Fibroblast of lung (primary cell): Measurements from ENCODE around the gene DOK6. TPM values are rescaled to one million over a fixed set of nuclear protein-coding genes. Genes with fewer than 3 reads are reported as not detected.

Experiments
- DNase-seq, 2 donors: peaks; one replicate each; pipeline versions ENCODE4 v3.0.0 to v3.0.0-alpha.2; 2010; ENCODE audit warnings: low read depth in 2 of 2
- H2AFZ ChIP-seq: 2 replicates; pipeline ENCODE4 v1.5.1; 2012; ENCODE audit warnings: low read length, control low read depth, inconsistent platforms
- H3K27ac ChIP-seq: 2 replicates; pipeline ENCODE4 v1.5.1; 2011; ENCODE audit warnings: low read length, control low read depth; ENCODE audit not compliant: insufficient read depth
- H3K27me3 ChIP-seq: 2 replicates; pipeline ENCODE4 v1.5.1; 2011; ENCODE audit warnings: mild to moderate bottlenecking, low read length; ENCODE audit not compliant: control insufficient read depth, insufficient read depth
- H3K36me3 ChIP-seq: 2 replicates; pipeline ENCODE4 v1.5.1; 2011; ENCODE audit warnings: low read length; ENCODE audit not compliant: control insufficient read depth, insufficient read depth
- H3K4me1 ChIP-seq: 2 replicates; pipeline ENCODE4 v1.5.1; 2011; ENCODE audit warnings: low read length; ENCODE audit not compliant: control insufficient read depth, insufficient read depth; ENCODE audit errors: extremely low read depth
- H3K4me2 ChIP-seq: 2 replicates; pipeline ENCODE4 v1.5.1; 2011; ENCODE audit warnings: low read length, control low read depth; ENCODE audit not compliant: insufficient read depth; ENCODE audit errors: extremely low read depth
- H3K4me3 ChIP-seq, 4 experiments: fragments of 200-600 bp in 1 of 4; sonication (generic) in 1 of 4; replicated peaks in 1 of 4; 2 replicates each; pipeline ENCODE4 v1.5.1; 2011 to 2016; ENCODE audit warnings: low read length in 4 of 4, low read depth in 3 of 4, mild to moderate bottlenecking in 3 of 4, control low read depth in 2 of 4, inconsistent platforms in 1 of 4, mixed read lengths in 1 of 4; ENCODE audit not compliant: insufficient read depth in 1 of 4; ENCODE audit errors: control extremely low read depth in 1 of 4
- H3K79me2 ChIP-seq: 2 replicates; pipeline ENCODE4 v1.5.1; 2012; ENCODE audit warnings: mild to moderate bottlenecking, low read length, inconsistent platforms; ENCODE audit not compliant: control insufficient read depth, insufficient read depth
- H3K9ac ChIP-seq: 2 replicates; pipeline ENCODE4 v1.5.1; 2011; ENCODE audit warnings: mild to moderate bottlenecking, low read length, control low read depth; ENCODE audit not compliant: insufficient read depth
- H3K9me3 ChIP-seq: 2 replicates; pipeline ENCODE4 v1.5.1; 2012; ENCODE audit warnings: low read depth, low read length; ENCODE audit not compliant: control insufficient read depth, insufficient read depth
- H4K20me1 ChIP-seq: 2 replicates; pipeline ENCODE4 v1.5.1; 2011; ENCODE audit warnings: low read length; ENCODE audit not compliant: control insufficient read depth, insufficient read depth; ENCODE audit errors: extremely low read depth
- CTCF ChIP-seq, 2 donors: IDR thresholded peaks in 1 of 2; conservative IDR thresholded peaks in 1 of 2; 1 replicate in 1 of 2; 2 replicates in 1 of 2; pipeline ENCODE4 v1.5.1; 2011 to 2012; ENCODE audit warnings: low read length in 2 of 2, control low read depth in 1 of 2, inconsistent platforms in 1 of 2, low read depth in 1 of 2, mild to moderate bottlenecking in 1 of 2
- EZH2 ChIP-seq: IDR thresholded peaks from 2 replicates; pipeline ENCODE4 v1.5.1; 2012; ENCODE audit warnings: low read length, control low read depth, mild to moderate bottlenecking; ENCODE audit errors: missing control alignments
- polyA plus RNA-seq, 2 donors: library from polyadenylated mRNA; depleted of rRNA in 1 of 2; stranded (reverse) in 1 of 2; unstranded in 1 of 2; fragments of >200 nt; gene quantifications; 2 replicates each; pipeline ENCODE4 v1.2.1, GENCODE V29; 2011 to 2012; ENCODE audit warnings: missing spikeins in 1 of 2
- total RNA-seq: library from RNA; depleted of rRNA; stranded (reverse); fragments of >200 nt; gene quantifications from 2 replicates; pipeline ENCODE4 v1.2.1, GENCODE V29; 2014

Gene DOK6
- total and polyA plus RNA-seq, 2 donors (not counting 1 experiment from before 2014, with no cell fraction given): 4.0 to 7.8 TPM

DNA sequence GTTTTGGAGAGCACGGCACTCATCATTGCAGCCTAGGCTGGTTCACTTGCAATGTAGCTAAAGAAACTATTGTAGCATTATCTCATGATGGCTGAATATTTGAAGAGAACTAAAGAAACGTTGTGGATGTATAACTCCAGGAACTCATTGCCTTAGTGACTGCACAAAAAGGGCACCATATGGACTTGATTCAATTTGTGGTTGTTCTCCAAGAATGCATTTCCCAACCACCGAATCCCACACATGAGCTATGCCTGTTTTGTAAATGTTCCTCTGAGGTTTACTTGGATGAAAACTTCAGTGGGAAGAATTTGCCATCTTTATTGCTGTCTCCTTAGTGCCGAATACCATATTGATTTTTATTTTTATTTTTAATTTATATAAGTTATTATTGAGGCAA, 43.5 kb downstream of the DOK6 start:
- TF ChIP-seq CTCF (conservative IDR thresholded peaks at IDR 0.05 in 1 of 2, IDR thresholded peaks at IDR 0.05 in 1 of 2; ENCODE audit: low read depth in 1 of 2, low read length in 2 of 2) (no peak), EZH2 (no peak)
- Histone ChIP-seq H3K4me1 (no peaks in the 10 kb centered on the region), H2AFZ (no peak overlapping the region), H3K79me2 (no peaks in the 10 kb centered on the region), H4K20me1 (no peaks in the 10 kb centered on the region), H3K36me3 (no peaks in the 10 kb centered on the region), H3K4me2 (no peak overlapping the region), H3K9me3 (no peaks in the 10 kb centered on the region), H3K9ac (no peak overlapping the region), H3K27me3 (no peaks in the 10 kb centered on the region), H3K27ac (no peak overlapping the region), H3K4me3 (no peak overlapping the region)
- peak; percentile 4 to 30 for DNase-seq

DNA sequence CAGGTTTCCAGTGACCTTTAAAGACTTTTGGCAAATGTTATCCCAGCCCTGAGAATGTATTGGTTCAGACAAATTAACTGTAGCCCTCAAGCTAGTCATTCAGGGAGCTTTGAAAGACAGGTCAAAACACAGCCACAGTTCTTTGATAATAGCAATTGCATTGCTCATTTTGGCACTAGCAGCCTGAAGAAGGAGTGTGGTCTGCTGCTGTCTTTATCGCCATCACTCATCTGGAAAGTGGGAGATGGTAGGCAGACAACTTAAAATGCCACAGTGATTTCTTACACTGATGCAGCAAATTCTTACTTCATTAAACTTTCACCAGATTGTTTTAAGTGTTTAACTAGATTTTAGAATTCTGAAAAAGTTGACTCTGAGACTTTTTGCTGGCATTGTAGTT, 47.2 kb downstream of the DOK6 start:
- no peak overlapping the region for H2AFZ ChIP-seq
- no peaks in the 10 kb centered on the region for H3K36me3 ChIP-seq
- H3K4me2 ChIP-seq: no peak overlapping the region

DNA sequence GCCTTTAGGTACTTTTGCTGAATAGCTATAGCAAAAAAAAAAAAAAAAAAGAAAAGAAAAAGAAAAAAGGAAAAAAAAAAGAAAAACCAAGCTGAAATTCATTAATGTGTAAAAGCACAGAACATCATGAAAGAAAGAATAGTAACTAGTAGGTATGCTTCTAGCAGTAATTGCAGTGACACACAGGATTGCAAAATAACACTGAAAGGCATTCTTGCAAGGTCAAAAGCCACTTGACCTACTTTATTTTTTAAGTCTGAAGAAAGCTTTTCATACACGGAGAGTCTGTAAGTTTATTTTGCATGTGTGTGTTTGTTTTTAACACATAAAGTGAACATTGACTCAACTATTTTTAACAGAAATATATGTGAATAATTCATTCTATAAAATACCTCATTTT, 54.4 kb downstream of the DOK6 start:
- H4K20me1 ChIP-seq: no peaks in the 10 kb centered on the region
- H3K79me2 ChIP-seq: no peaks in the 10 kb centered on the region
- no peaks in the 10 kb centered on the region for H3K9me3 ChIP-seq
- no peak overlapping the region for H3K27ac ChIP-seq
- H3K4me2 ChIP-seq: no peak overlapping the region
- H3K9ac ChIP-seq: no peak overlapping the region
- no peak overlapping the region for H3K4me3 ChIP-seq
- no peak overlapping the region for H2AFZ ChIP-seq
- DNase-seq: no peak
- no peaks in the 10 kb centered on the region for H3K36me3 ChIP-seq
- TF ChIP-seq CTCF (conservative IDR thresholded peaks at IDR 0.05 in 1 of 2, IDR thresholded peaks at IDR 0.05 in 1 of 2; ENCODE audit: low read depth in 1 of 2, low read length in 2 of 2): no peak
- TF ChIP-seq EZH2: no peak
- H3K4me1 ChIP-seq: no peaks in the 10 kb centered on the region
- H3K27me3 ChIP-seq: no peaks in the 10 kb centered on the region

More for the DNA sequence above, 47.2 kb downstream of the DOK6 start:
- Histone ChIP-seq H3K9ac (no peak overlapping the region), H4K20me1 (no peaks in the 10 kb centered on the region), H3K79me2 (no peaks in the 10 kb centered on the region), H3K4me1 (no peaks in the 10 kb centered on the region), H3K27ac (no peak overlapping the region), H3K27me3 (no peaks in the 10 kb centered on the region), H3K9me3 (no peaks in the 10 kb centered on the region), H3K4me3 (no peak overlapping the region)
- TF ChIP-seq EZH2: no peak
- no peak for TF ChIP-seq CTCF (conservative IDR thresholded peaks at IDR 0.05 in 1 of 2, IDR thresholded peaks at IDR 0.05 in 1 of 2; ENCODE audit: low read depth in 1 of 2, low read length in 2 of 2)
- DNase-seq: peak in 1 of 2 donors; percentile 58
